Panc1 (cell line): ENCODE measurements around the gene MSI2. TPM values are rescaled to one million over a fixed set of nuclear protein-coding genes. Genes with fewer than 3 reads are reported as not detected.

Experiments used
- ATAC-seq: fragments of 200-7000 bp; cut with Tn5 transposase; 2 replicates; pipeline ENCODE4 v1.9.1; 2020; ENCODE audit warnings: mild to moderate bottlenecking, moderate library complexity
- BruUV-seq: library from RNA; stranded (reverse); fragments of 400-500 nt; replicated peaks from 2 replicates; lab custom pipeline; 2021; lab: Mats Ljungman, UMichigan
- CTCF ChIA-PET: fragments of 300-600 bp; sonication (Branson Sonifier 250); formaldehyde crosslinking; loops from one replicate; lab custom pipeline; 2022; ENCODE audit warnings: antibody characterized with exemption; lab: Charles Lee
- POLR2A ChIA-PET: fragments of 300-600 bp; sonication (Branson Sonifier 250); formaldehyde crosslinking; loops from one replicate; lab custom pipeline; 2022; ENCODE audit warnings: antibody characterized with exemption; lab: Charles Lee
- DNase-seq: peaks from one replicate; pipeline ENCODE4 v3.0.0-alpha.2; 2010; ENCODE audit warnings: low read depth, low spot score
- H3K27ac ChIP-seq: 2 replicates; pipeline ENCODE4 v1.5.1; 2011; ENCODE audit warnings: mild to moderate bottlenecking, low read length, inconsistent platforms
- H3K27me3 ChIP-seq: fragments of 200-500 bp; sonication (Bioruptor generic); 2 replicates; pipeline ENCODE4 v1.6.0; 2014; ENCODE audit warnings: low read length, inconsistent platforms; ENCODE audit not compliant: control insufficient read depth, insufficient read depth
- H3K36me3 ChIP-seq: fragments of 200-500 bp; sonication (Bioruptor generic); 2 replicates; pipeline ENCODE4 v1.5.1; 2014; ENCODE audit warnings: inconsistent platforms, mild to moderate bottlenecking, low read length, moderate library complexity; ENCODE audit not compliant: control insufficient read depth, insufficient read depth
- H3K4me1 ChIP-seq: 2 replicates; pipeline ENCODE4 v1.5.1; 2011; ENCODE audit warnings: inconsistent platforms, mild to moderate bottlenecking, low read length, moderate library complexity; ENCODE audit not compliant: control insufficient read depth, insufficient read depth
- H3K4me3 ChIP-seq, 2 experiments: 2 replicates each; pipeline ENCODE4 v1.5.1; 2011 to 2012; ENCODE audit warnings: low read depth in 2 of 2, low read length in 2 of 2, mild to moderate bottlenecking in 2 of 2, inconsistent platforms in 1 of 2, moderate library complexity in 1 of 2
- H3K9me3 ChIP-seq: fragments of 200-500 bp; sonication (Bioruptor generic); 2 replicates; pipeline ENCODE4 v1.5.1; 2014; ENCODE audit warnings: low read depth, mild to moderate bottlenecking, inconsistent platforms, low read length, moderate library complexity; ENCODE audit not compliant: control insufficient read depth, insufficient read depth
- CTCF ChIP-seq: fragments of 450-650 bp; IDR thresholded peaks from 2 replicates; pipeline ENCODE4 v1.5.1; 2017; ENCODE audit warnings: mild to moderate bottlenecking
- POLR2AphosphoS5 ChIP-seq: IDR thresholded peaks from 2 replicates; pipeline ENCODE4 v1.6.1; 2012; ENCODE audit warnings: mild to moderate bottlenecking, low read depth, low read length, moderate library complexity
- REST ChIP-seq, 2 experiments: IDR thresholded peaks; 2 replicates each; pipeline ENCODE4 v1.6.1; 2011 to 2012; ENCODE audit warnings: low read depth in 2 of 2, control low read depth in 1 of 2, low read length in 1 of 2, mild to moderate bottlenecking in 1 of 2, moderate library complexity in 1 of 2; ENCODE audit not compliant: insufficient read depth in 1 of 2
- SIN3A ChIP-seq: IDR thresholded peaks from 2 replicates; pipeline ENCODE4 v1.6.1; 2012; ENCODE audit warnings: low read depth, mild to moderate bottlenecking, low read length, moderate library complexity, borderline replicate concordance; ENCODE audit not compliant: insufficient read depth
- TCF7L2 ChIP-seq: IDR thresholded peaks from 2 replicates; pipeline ENCODE4 v1.6.1; 2011; ENCODE audit warnings: mild to moderate bottlenecking, low read depth, low read length, inconsistent platforms
- in situ Hi-C: cut with HindIII; loops from 2 replicates; pipeline ENCODE4 v1.10.0; 2016; ENCODE audit warnings: low sequenced_read_pairs, low pct_unique_long_range_greater_than_20kb
- intact Hi-C: fragments of 100-400 bp; cut with micrococcal nuclease; formaldehyde crosslinking; loops from one replicate; pipeline ENCODE4 v1.10.0; 2022; ENCODE audit not compliant: unreplicated experiment
- total RNA-seq: library from RNA; stranded (reverse); gene quantifications from one replicate; pipeline ENCODE4 v1.2.1, GENCODE V29; 2021; ENCODE audit not compliant: unreplicated experiment

The MSI2 gene
- total RNA-seq, 1 experiment from 2014 or later: 38.5 TPM

DNA sequence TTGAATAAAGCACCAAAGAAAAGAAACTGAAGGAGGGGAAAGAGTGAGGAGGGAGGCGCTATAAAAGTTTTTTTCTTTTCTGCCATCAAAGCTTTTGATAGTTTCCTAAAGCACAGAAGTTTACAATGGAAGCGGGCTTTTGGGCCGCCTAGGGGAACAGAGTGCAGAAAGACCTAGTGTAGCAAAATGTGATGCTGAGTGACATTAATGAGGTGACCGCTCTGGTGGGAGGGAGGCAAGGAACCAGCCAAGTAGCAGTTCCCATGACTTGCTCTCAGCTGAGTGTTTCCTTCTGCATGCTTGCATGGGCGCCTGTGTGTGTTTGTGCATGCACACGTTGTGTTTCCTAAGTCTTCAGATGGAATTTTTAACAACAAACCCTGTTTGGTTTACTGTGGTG, 15.5 kb downstream of the MSI2 start:
- ATAC-seq (no peak), DNase-seq (no peak)
- intact Hi-C loops: no loop called here
- TF ChIP-seq REST (IDR thresholded peaks at IDR 0.05; ENCODE audit: insufficient read depth in 1 of 2, low read depth in 2 of 2, low read length in 1 of 2): no peak
- TF ChIP-seq SIN3A: no peak
- no peak for TF ChIP-seq TCF7L2
- TF ChIP-seq CTCF: no peak
- TF ChIP-seq POLR2AphosphoS5: no peak
- Histone ChIP-seq H3K4me3 (no peak overlapping the region), H3K36me3 (no peaks in the 10 kb centered on the region), H3K9me3 (no peaks in the 10 kb centered on the region), H3K4me1 (no peaks in the 10 kb centered on the region), H3K27ac (no peak overlapping the region), H3K27me3 (no peaks in the 10 kb centered on the region)
- POLR2A ChIA-PET: no interaction called here
- in situ Hi-C loops: no loop called here
- BruUV-seq: no TSS peak
- CTCF ChIA-PET: no interaction called here

DNA sequence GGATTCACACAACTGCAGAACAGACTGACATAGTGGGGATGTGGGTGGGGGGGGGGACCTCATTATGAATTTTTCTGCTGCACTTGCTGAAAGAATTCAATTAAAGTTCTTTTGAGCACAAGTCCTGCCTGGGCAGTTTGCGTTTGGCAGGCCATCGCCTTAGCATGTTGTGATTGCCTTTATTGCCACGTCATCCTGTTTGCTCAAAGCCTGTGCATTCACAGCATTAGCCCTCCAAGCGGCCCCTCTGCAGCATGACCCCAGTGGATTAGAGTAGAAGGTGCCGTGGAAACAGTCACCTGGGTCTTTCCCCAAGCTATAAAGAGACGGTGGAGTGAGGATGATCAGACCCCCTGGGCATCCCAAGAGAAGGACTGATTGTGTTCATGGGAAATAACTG, 17.2 kb downstream of the MSI2 start:
- BruUV-seq: no TSS peak
- POLR2A ChIA-PET: no interaction called here

More for the DNA sequence above, 17.2 kb downstream of the MSI2 start:
- H3K36me3 ChIP-seq: no peaks in the 10 kb centered on the region
- H3K9me3 ChIP-seq: no peaks in the 10 kb centered on the region
- intact Hi-C loops (no loop called here), in situ Hi-C loops (no loop called here)
- H3K27me3 ChIP-seq: no peaks in the 10 kb centered on the region
- CTCF ChIA-PET: no interaction called here
- H3K4me3 ChIP-seq: no peak overlapping the region
- TF ChIP-seq CTCF (no peak), TCF7L2 (no peak), POLR2AphosphoS5 (no peak), REST (IDR thresholded peaks at IDR 0.05; ENCODE audit: insufficient read depth in 1 of 2, low read depth in 2 of 2, low read length in 1 of 2) (no peak), SIN3A (no peak)
- no peaks in the 10 kb centered on the region for H3K4me1 ChIP-seq
- no peak overlapping the region for H3K27ac ChIP-seq
- ATAC-seq: no peak
- DNase-seq: no peak
